CD14-positive monocyte (primary cell): ENCODE data around the gene AMOT. TPM values are rescaled to one million over a fixed set of nuclear protein-coding genes. Genes with fewer than 3 reads are reported as not detected.

Experiments used
- DNase-seq, 3 donors: peaks; one replicate each; pipeline ENCODE4 v3.0.0-alpha.2; 2011 to 2022
- H2AFZ ChIP-seq: 2 replicates; pipeline ENCODE4 v1.6.0; 2012; ENCODE audit warnings: mild to moderate bottlenecking, low read depth, low read length, inconsistent platforms; ENCODE audit not compliant: insufficient read depth, poor library complexity, severe bottlenecking
- H3K27ac ChIP-seq, 2 donors: 1 replicate in 1 of 2; 2 replicates in 1 of 2; pipeline ENCODE4 v1.5.1; 2012 to 2013; ENCODE audit warnings: low read length in 2 of 2, control low read depth in 1 of 2, inconsistent platforms in 1 of 2, low read depth in 1 of 2, mild to moderate bottlenecking in 1 of 2
- H3K27me3 ChIP-seq, 2 donors: one replicate each; pipeline versions ENCODE4 v1.6.0 to v1.6.1; 2011 to 2013; ENCODE audit warnings: low read length in 2 of 2; ENCODE audit not compliant: control insufficient read depth in 2 of 2, insufficient read depth in 2 of 2
- H3K36me3 ChIP-seq, 2 donors: replicated peaks in 1 of 2; 1 replicate in 1 of 2; 2 replicates in 1 of 2; pipeline versions ENCODE4 v1.5.1 to v1.6.1; 2012 to 2013; ENCODE audit warnings: low read length in 2 of 2, control low read depth in 1 of 2, inconsistent platforms in 1 of 2, mild to moderate bottlenecking in 1 of 2; ENCODE audit not compliant: insufficient read depth in 2 of 2, control insufficient read depth in 1 of 2
- H3K4me1 ChIP-seq, 2 donors: 1 replicate in 1 of 2; 2 replicates in 1 of 2; pipeline versions ENCODE4 v1.5.1 to v1.6.1; 2012 to 2013; ENCODE audit warnings: low read length in 2 of 2, control low read depth in 1 of 2, inconsistent platforms in 1 of 2, mild to moderate bottlenecking in 1 of 2, moderate library complexity in 1 of 2; ENCODE audit not compliant: insufficient read depth in 2 of 2, control insufficient read depth in 1 of 2
- H3K4me2 ChIP-seq: replicated peaks from 2 replicates; pipeline ENCODE3; 2012; ENCODE audit warnings: low read length, moderate library complexity, mild to moderate bottlenecking; ENCODE audit not compliant: poor library complexity, severe bottlenecking; ENCODE audit errors: extremely low read depth
- H3K4me3 ChIP-seq, 3 experiments: fragments of 200-600 bp in 1 of 3; sonication (generic) in 1 of 3; replicated peaks in 1 of 3; 1 replicate in 2 of 3; 2 replicates in 1 of 3; pipeline ENCODE4 v1.5.1; 2011 to 2013; ENCODE audit warnings: low read length in 3 of 3, mild to moderate bottlenecking in 3 of 3, control low read depth in 2 of 3, low read depth in 2 of 3, inconsistent platforms in 1 of 3, moderate library complexity in 1 of 3
- H3K79me2 ChIP-seq: 2 replicates; pipeline ENCODE4 v1.6.0; 2012; ENCODE audit warnings: mild to moderate bottlenecking, control low read depth, inconsistent platforms, low read length, moderate library complexity; ENCODE audit not compliant: insufficient read depth
- H3K9ac ChIP-seq: 2 replicates; pipeline ENCODE4 v1.6.0; 2017; ENCODE audit warnings: low read length, mild to moderate bottlenecking; ENCODE audit not compliant: insufficient read depth, poor library complexity, severe bottlenecking
- H3K9me3 ChIP-seq, 2 donors: replicated peaks in 1 of 2; 1 replicate in 1 of 2; 2 replicates in 1 of 2; pipeline versions ENCODE4 v1.5.1 to v1.6.1; 2012 to 2013; ENCODE audit warnings: low read length in 2 of 2, control low read depth in 1 of 2; ENCODE audit not compliant: control insufficient read depth in 1 of 2, insufficient read depth in 1 of 2
- H4K20me1 ChIP-seq: 2 replicates; pipeline ENCODE4 v1.6.0; 2012; ENCODE audit warnings: mild to moderate bottlenecking, low read length, control low read depth, moderate library complexity; ENCODE audit not compliant: insufficient read depth
- H3K27ac Mint-ChIP-seq, 7 donors: one replicate each; pipeline ENCODE4 v1.8.0; 2020; ENCODE audit warnings: mild to moderate bottlenecking in 7 of 7, mixed read lengths in 7 of 7, moderate library complexity in 6 of 7, inconsistent platforms in 2 of 7
- H3K27me3 Mint-ChIP-seq, 3 donors: one replicate each; pipeline ENCODE4 v1.8.0; 2021 to 2022; ENCODE audit warnings: low read depth in 3 of 3, mild to moderate bottlenecking in 3 of 3, mixed read lengths in 3 of 3, moderate library complexity in 3 of 3, inconsistent platforms in 1 of 3
- H3K36me3 Mint-ChIP-seq, 2 donors: one replicate each; pipeline ENCODE4 v1.8.0; 2020; ENCODE audit warnings: mixed read lengths in 2 of 2, inconsistent platforms in 1 of 2, mild to moderate bottlenecking in 1 of 2
- H3K4me1 Mint-ChIP-seq: one replicate; pipeline ENCODE4 v1.8.0; 2020; ENCODE audit warnings: mild to moderate bottlenecking, mixed read lengths
- H3K4me3 Mint-ChIP-seq, 2 donors: one replicate each; pipeline ENCODE4 v1.8.0; 2020; ENCODE audit warnings: mild to moderate bottlenecking in 2 of 2, mixed read lengths in 2 of 2, moderate library complexity in 1 of 2
- H3K9me3 Mint-ChIP-seq, 7 donors: one replicate each; pipeline ENCODE4 v1.8.0; 2020 to 2022; ENCODE audit warnings: mixed read lengths in 7 of 7, mild to moderate bottlenecking in 6 of 7, moderate library complexity in 6 of 7, inconsistent platforms in 2 of 7
- CTCF ChIP-seq: fragments of 200-600 bp; IDR thresholded peaks from one replicate; pipeline ENCODE4 v1.8.0; 2022; ENCODE audit warnings: antibody characterized with exemption, mild to moderate bottlenecking
- WGBS: methylation state at CpG from one replicate; pipeline ENCODE4 v1.1.5; 2013; ENCODE audit warnings: missing lambda C conversion rate; ENCODE audit not compliant: insufficient coverage; 5-methylcytosine and 5-hydroxymethylcytosine counted together
- intact Hi-C, 2 donors: fragments of 100-400 bp; cut with micrococcal nuclease; formaldehyde crosslinking; loops; one replicate each; pipeline versions ENCODE4 v1.15.0 to v1.15.1; 2023
- polyA plus RNA-seq, 3 donors: library from polyadenylated mRNA; depleted of rRNA in 1 of 3; unstranded in 2 of 3; stranded (reverse) in 1 of 3; fragments of 300-500 nt in 2 of 3; fragments of >200 nt in 1 of 3; fragmentation: Illumina TruSeq in 2 of 3; gene quantifications; 1 replicate in 2 of 3; 2 replicates in 1 of 3; pipeline ENCODE4 v1.2.3, GENCODE V29; 2012 to 2021

Gene AMOT
- polyA plus RNA-seq, 3 donors = 0.04 to 0.11 TPM; not detected in 1

GRCh38 chrX:112802541-112802940 is 38.1 kb downstream of the AMOT start:
- H4K20me1 ChIP-seq = no peaks in the 10 kb centered on the region
- H3K9ac ChIP-seq = no peak overlapping the region
- no peak overlapping the region for H3K27ac ChIP-seq
- Mint-ChIP-seq H3K4me1 (no peaks in the 10 kb centered on the region), H3K27me3 (peaks cover 0 to 3% (median 0%) of the 10 kb centered on the region in 3 donors), H3K36me3 (no peaks in the 10 kb centered on the region), H3K4me3 (no peak overlapping the region), H3K9me3 (peaks cover 0 to 5% (median 3%) of the 10 kb centered on the region in 7 donors), H3K27ac (no peak overlapping the region)
- H3K4me3 ChIP-seq = no peak overlapping the region
- H3K9me3 ChIP-seq = no peaks in the 10 kb centered on the region
- intact Hi-C loops = no loop called here
- H2AFZ ChIP-seq = no peak overlapping the region
- H3K4me2 ChIP-seq = no peak overlapping the region
- WGBS = 100% methylated on average over 1 of the region's 1 CpG
- H3K36me3 ChIP-seq = no peaks in the 10 kb centered on the region
- H3K4me1 ChIP-seq = no peaks in the 10 kb centered on the region
- H3K27me3 ChIP-seq = peaks cover 0 to 2% of the 10 kb centered on the region in 2 donors
- H3K79me2 ChIP-seq = no peaks in the 10 kb centered on the region
- no peak for TF ChIP-seq CTCF
- no peak for DNase-seq

GRCh38 chrX:112800971-112801775 is 39.5 kb downstream of the AMOT start:
- no peaks in the 10 kb centered on the region for H4K20me1 ChIP-seq
- no peak overlapping the region for H3K4me3 ChIP-seq
- H3K27me3 Mint-ChIP-seq = peaks cover 0 to 3% (median 0%) of the 10 kb centered on the region in 3 donors
- H2AFZ ChIP-seq = no peak overlapping the region
- no peaks in the 10 kb centered on the region for H3K36me3 Mint-ChIP-seq
- no peak for DNase-seq
- H3K4me1 ChIP-seq = no peaks in the 10 kb centered on the region
- no peaks in the 10 kb centered on the region for H3K4me1 Mint-ChIP-seq
- no peak overlapping the region for H3K27ac ChIP-seq
- no peaks in the 10 kb centered on the region for H3K36me3 ChIP-seq
- 100% methylated on average over 3 of the region's 12 CpGs for WGBS
- no peak for TF ChIP-seq CTCF
- no peaks in the 10 kb centered on the region for H3K79me2 ChIP-seq
- intact Hi-C loops = no loop called here
- no peak overlapping the region for H3K4me3 Mint-ChIP-seq
- H3K9ac ChIP-seq = no peak overlapping the region
- H3K4me2 ChIP-seq = no peak overlapping the region
- no peak overlapping the region for H3K27ac Mint-ChIP-seq
- H3K9me3 ChIP-seq = no peaks in the 10 kb centered on the region
- H3K9me3 Mint-ChIP-seq = peaks cover 0 to 8% (median 3%) of the 10 kb centered on the region in 7 donors
- H3K27me3 ChIP-seq = peaks cover 0 to 2% of the 10 kb centered on the region in 2 donors
